ENCODE data around the gene SSC5D. TPM values are rescaled to one million over a fixed set of nuclear protein-coding genes. Genes with fewer than 3 reads are reported as not detected.

SSC5D gene
- total RNA-seq, 1 experiment from 2014 or later, result 3.2 TPM

- Histone ChIP-seq H3K9me3 (ENCODE audit: control insufficient read depth, low read depth, low read length) (no peaks in the 10 kb centered on the region), H4K8ac (replicated peaks; ENCODE audit: insufficient read length, low read depth, low read length) (peak overlapping the region; percentile 23), H4K91ac (ENCODE audit: insufficient read length, low read depth, low read length) (no peak overlapping the region), H4K20me1 (ENCODE audit: control insufficient read depth, insufficient read depth, insufficient read length) (no peaks in the 10 kb centered on the region), H3K56ac (ENCODE audit: insufficient read length, low read depth, low read length) (peak overlapping the region; percentile 23), H3K4me2 (ENCODE audit: insufficient read depth, insufficient read length, low read length) (no peak overlapping the region), H3K27me3 (ENCODE audit: insufficient read depth, low read length) (no peaks in the 10 kb centered on the region), H2BK12ac (ENCODE audit: insufficient read length, low read depth, low read length) (no peak overlapping the region), H2AK5ac (ENCODE audit: insufficient read length, low read length) (no peak overlapping the region), H3K23ac (ENCODE audit: insufficient read length, low read depth, low read length) (no peak overlapping the region), H3K23me2 (ENCODE audit: insufficient read length, low read depth, low read length, poor library complexity, severe bottlenecking) (peaks cover 3% of the 10 kb centered on the region), H3K27ac (ENCODE audit: insufficient read length, low read depth, low read length) (no peak overlapping the region), H2BK15ac (ENCODE audit: low read depth, low read length) (no peak overlapping the region), H3K14ac (ENCODE audit: insufficient read depth, low read length) (no peak overlapping the region), H3K9ac (ENCODE audit: extremely low read depth, insufficient read length, low read length) (no peak overlapping the region), H3K79me1 (ENCODE audit: insufficient read depth, low read depth, low read length, poor library complexity, severe bottlenecking) (no peaks in the 10 kb centered on the region), H4K5ac (ENCODE audit: insufficient read length, low read depth, low read length) (peak overlapping the region; percentile 17), H2AFZ (ENCODE audit: low read length) (no peak overlapping the region), H3K4ac (ENCODE audit: low read depth, low read length) (no peak overlapping the region), H3T11ph (ENCODE audit: low read length) (no peak overlapping the region), H2BK20ac (ENCODE audit: low read depth, low read length, poor library complexity, severe bottlenecking) (no peak overlapping the region), H2BK120ac (ENCODE audit: low read depth, low read length, poor library complexity, severe bottlenecking) (no peak overlapping the region), H3K79me2 (ENCODE audit: insufficient read depth, low read length) (no peaks in the 10 kb centered on the region), H3K4me1 (ENCODE audit: insufficient read depth, low read length) (no peaks in the 10 kb centered on the region), H3K18ac (ENCODE audit: insufficient read length, low read depth, low read length) (no peak overlapping the region), H2BK5ac (ENCODE audit: insufficient read length, low read length) (no peak overlapping the region)
- Mint-ChIP-seq H3K27ac (no peak overlapping the region), H3K27me3 (ENCODE audit: low read depth) (peaks cover 15% of the 10 kb centered on the region), H3K4me3 (no peak overlapping the region), H3K4me1 (peaks cover 0 to 3% of the 10 kb centered on the region in 2 experiments; a peak in 2 of 4 replicates), H3K9me3 (no peaks in the 10 kb centered on the region), H3K36me3 (ENCODE audit: insufficient read depth in 1 of 3, low read depth in 3 of 3) (no peaks in the 10 kb centered on the region)
- TF ChIP-seq, protein P1, sequence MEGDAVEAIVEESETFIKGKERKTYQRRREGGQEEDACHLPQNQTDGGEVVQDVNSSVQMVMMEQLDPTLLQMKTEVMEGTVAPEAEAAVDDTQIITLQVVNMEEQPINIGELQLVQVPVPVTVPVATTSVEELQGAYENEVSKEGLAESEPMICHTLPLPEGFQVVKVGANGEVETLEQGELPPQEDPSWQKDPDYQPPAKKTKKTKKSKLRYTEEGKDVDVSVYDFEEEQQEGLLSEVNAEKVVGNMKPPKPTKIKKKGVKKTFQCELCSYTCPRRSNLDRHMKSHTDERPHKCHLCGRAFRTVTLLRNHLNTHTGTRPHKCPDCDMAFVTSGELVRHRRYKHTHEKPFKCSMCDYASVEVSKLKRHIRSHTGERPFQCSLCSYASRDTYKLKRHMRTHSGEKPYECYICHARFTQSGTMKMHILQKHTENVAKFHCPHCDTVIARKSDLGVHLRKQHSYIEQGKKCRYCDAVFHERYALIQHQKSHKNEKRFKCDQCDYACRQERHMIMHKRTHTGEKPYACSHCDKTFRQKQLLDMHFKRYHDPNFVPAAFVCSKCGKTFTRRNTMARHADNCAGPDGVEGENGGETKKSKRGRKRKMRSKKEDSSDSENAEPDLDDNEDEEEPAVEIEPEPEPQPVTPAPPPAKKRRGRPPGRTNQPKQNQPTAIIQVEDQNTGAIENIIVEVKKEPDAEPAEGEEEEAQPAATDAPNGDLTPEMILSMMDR (conservative IDR thresholded peaks at IDR 0.05), result no peak
- no CpG with 5 or more reads among the region's 10 CpGs for WGBS (ENCODE audit: extremely low coverage, insufficient read length, low lambda C conversion rate)
- DNase-seq, result no peak
Measured at GRCh38 chr19:55519451-55520311, 31.4 kb downstream of the SSC5D start.

Data from H9 (cell line).